HG02981 (cell line): ENCODE results near the gene IFT22.
"Not testable (repeated sequence)": the region's sequence is repeated elsewhere in the genome, so short reads cannot be mapped to it uniquely, and the experiment has no call there.

Source experiments
- ATAC-seq: cut with Tn5 transposase; IDR thresholded peaks from one replicate; pipeline ENCODE4 v1.9.1; 2021; ENCODE audit warnings: mild to moderate bottlenecking, moderate library complexity; ENCODE audit not compliant: unreplicated experiment

IFT22 gene

GRCh38 chr7:101315336-101315735 is 6.3 kb downstream of the IFT22 start:
- no peak for ATAC-seq

GRCh38 chr7:101308245-101309085 is 13.1 kb downstream of the IFT22 start:
- ATAC-seq = no peak

GRCh38 chr7:101306307-101306706 is 15.3 kb downstream of the IFT22 start:
- no peak for ATAC-seq

DNA sequence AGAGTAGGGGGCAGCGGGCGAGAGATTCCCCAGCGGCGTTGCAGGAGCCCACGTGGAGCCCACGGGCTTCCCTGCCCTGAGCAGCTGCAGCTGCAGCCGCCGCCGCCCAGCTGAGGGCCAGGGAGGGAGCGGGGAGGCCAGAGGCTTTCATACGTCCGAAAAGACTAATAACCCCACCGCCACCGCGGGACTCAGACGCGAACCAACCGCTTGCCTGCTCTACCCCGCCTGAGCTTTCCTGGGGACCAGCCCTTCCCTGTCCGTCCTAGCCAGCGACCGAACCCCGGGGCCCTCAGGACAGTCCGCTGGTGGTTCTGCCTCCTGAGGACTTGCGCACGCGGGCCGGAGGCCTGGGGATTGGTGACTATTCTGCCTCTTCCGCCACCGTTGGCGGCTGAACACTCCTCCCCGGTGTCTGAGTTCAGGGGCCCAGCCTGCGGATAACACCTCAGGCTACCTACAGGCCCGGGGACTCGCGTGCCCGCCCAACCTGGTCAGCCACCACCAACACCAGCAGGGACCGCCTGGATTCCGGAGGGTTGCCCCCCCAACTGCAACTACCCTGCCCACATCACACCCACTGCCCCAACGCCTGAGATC is 18.4 kb downstream of the IFT22 start:
- ATAC-seq = no peak

DNA sequence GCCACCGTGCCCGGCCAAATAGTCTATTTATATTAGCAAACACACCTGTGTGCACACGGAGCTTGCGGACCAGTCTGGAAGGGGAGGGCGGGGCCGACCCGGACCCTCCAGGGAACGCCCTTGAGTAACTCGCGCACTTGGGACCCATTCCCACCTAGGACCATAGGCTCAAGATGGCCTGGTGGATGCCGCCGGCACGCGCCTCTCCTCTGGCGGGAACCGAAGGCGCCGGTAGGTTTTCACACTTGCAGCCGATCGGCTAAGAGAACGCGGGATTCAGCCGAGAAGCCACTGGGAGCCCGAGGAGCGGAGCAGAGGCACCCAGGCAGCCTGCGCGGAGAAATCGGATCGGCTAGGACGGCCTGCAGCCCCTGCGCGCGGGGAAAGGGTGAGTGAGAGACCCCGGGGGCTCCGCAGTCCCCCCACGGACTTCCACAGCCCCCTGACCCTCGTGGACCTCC is 18.9 kb downstream of the IFT22 start:
- no peak for ATAC-seq

- no peak for ATAC-seq
Measured at GRCh38 chr7:101300465-101301376, 20.9 kb downstream of the IFT22 start.

DNA sequence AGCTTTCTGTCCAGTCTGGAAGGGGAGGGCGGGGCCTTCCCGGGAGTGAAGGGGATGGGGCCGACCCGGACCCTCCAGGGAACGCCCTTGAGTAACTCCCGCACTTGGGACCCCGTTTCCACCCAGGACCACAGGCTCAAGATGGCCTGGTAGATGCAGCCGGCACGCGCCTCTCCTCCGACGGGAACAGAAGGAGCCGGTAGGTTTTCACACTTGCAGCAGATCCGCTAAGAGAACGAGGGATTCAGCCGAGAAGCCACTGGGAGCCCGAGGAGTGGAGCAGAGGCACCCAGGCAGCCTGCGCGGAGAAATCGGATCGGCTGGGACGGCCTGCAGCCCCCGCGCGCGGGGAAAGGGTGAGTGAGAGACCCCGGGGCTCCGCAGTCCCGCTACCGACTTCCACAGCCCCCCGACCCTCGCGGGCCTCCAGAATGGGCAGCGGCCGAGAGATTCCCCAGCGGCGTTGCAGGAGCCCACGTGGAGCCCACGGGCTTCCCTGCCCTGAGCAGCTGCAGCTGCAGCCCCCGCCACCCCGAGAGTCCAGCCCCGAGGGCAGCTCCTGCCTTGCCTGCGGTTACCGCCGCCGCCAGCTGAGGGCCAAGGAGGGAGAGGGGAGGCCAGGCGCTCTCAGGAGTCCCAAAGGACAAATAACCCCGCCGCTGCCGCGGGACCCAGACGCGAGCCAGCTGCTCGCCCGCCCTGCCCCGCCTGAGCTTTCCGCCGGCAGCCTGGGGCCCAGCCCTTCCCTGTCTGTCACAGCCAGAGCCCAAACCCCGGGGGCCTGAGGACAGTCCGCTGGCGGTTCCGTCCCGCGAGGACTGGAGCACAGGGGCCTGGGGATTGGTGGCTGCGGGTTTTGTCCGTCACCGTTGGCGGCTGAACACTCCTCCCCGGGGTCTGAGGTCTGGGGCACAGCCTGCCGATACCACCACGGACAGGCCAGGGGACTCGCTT is 21.8 kb downstream of the IFT22 start:
- ATAC-seq = no peak

GRCh38 chr7:101294832-101295121 is 26.8 kb downstream of the IFT22 start:
- no peak for ATAC-seq

DNA sequence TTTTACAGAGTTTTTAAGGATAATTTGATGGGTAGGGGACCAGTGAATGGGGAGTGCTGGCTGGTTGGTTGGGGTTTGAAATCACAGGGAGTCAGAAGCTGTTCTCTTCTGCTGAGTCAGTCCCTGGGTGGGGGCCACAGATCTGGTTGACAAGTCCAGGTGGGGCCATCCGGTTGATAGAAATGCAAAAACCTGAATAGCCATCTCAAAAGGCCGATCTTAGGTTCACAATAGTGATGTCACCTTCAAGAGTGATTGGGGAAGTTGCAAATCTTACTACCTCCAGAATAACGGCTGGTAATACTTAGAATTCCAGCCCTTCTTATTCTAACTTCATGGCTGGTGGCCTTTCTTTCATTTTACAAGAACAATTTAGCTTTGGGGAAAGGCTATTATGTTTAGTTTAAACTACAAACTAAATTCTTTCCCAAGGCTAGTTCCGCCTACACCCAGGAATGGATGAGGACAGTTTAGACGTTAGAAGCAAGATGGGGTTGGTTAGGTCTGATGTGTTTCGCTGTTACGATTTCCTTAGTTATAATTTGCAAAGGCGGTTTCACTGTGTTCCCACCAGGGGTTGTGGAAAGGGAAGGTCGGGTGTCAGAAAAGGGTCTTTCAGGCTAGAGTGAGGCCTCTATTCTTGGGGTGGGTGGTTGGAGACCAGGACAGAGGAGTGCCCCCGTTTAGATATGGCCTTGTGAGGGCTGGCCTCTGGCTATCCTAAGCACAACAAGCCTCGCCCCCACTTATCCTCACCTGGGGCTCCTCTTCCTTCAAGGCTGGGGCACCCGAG is 27.4 kb downstream of the IFT22 start:
- ATAC-seq = no peak

- not testable (repeated sequence) for ATAC-seq
Measured at GRCh38 chr7:101293069-101294021, 28.3 kb downstream of the IFT22 start.

DNA sequence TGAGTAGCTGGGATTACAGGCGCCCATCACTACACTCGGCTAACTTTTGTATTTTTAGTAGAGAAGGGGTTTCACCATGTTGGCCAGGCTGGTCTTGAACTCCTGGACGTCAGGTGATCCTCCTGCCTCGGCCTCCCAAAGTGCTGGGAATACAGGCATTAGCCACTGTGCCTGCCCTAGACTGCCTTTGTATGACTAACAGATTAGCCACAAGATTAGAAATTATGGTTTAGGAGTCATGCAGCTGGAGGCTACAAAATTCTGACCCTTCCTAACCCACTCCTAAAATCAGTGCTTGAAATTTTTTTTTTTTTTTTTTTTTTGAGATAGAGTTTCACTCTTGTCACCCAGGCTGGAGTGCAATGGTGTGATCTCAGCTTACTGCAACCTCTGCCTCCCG is 29.0 kb downstream of the IFT22 start:
- ATAC-seq = not testable (repeated sequence)

- ATAC-seq = not testable (repeated sequence)
Measured at GRCh38 chr7:101290186-101291037, 31.2 kb downstream of the IFT22 start.

- not testable (repeated sequence) for ATAC-seq
Measured at GRCh38 chr7:101289687-101290086, 31.9 kb downstream of the IFT22 start.

DNA sequence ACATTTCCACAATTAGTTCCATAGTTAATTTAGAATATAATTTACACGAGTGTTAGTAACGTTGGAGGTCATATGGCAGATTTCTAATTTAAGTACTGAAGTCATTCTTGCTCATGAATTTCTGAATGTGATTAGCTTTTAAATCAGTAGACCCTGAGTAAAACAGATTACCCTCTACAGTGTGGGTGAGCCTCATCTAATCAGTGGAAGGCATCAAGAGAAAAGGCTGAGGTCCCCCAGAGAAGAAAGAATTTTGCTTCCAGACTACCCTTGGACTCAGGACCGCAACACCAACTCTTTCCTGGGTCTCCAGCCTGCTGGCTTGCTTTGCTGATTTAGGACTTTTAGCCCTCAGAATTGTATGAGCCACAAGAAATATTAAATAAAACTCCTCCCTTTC is 33.2 kb downstream of the IFT22 start:
- ATAC-seq = no peak

DNA sequence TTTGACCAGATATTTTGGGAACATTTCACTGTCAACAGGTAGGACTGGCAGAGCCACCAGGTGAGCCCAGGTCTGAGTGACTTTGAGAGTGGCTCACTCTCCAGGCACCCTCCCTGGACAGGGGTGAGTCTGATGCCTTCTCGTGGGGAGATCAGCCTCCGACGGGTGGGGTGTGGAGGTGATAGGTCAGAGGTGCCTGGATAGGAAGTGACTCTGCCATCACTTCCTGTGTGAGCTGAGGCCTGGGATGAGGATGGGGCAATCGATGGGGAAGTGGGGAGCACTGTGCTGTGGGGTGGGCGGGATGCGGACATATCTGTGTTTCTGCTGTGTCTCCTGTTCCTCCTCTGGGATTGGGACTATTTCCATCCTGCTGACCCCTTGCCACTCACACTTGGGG is 34.6 kb downstream of the IFT22 start:
- ATAC-seq = no peak

DNA sequence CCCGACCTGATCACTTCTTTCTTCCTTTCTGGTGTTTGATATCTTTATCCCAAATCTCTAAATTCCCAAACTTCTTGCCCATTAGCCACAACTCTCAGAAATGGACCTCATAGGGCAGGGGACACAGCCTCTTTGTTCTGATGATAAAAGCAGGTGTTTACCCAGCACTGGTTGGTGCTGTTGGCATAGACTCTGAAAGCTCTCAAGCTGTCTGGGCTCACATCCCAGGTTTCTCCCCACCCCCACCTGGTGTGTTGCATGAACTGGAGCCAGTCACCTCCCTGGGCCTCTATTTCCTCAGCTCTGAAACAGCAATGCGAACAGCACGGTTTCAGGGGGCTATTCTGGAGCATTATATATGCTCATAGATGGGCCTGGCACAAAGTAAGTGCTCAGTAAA is 35.7 kb downstream of the IFT22 start:
- not testable (repeated sequence) for ATAC-seq

- ATAC-seq = no peak
Measured at GRCh38 chr7:101285171-101285570, 36.4 kb downstream of the IFT22 start.

GRCh38 chr7:101280912-101281311 is 40.7 kb downstream of the IFT22 start:
- ATAC-seq = not testable (repeated sequence)
